COR-L47 (cell line): ENCODE results near the gene ACO2.
"Not testable (repeated sequence)": the region's sequence is repeated elsewhere in the genome, so short reads cannot be mapped to it uniquely, and the experiment has no call there.

Experiments used
- DNase-seq: peaks from one replicate; lab custom pipeline; 2025; lab: John Stamatoyannopoulos, UW

Gene ACO2

DNA sequence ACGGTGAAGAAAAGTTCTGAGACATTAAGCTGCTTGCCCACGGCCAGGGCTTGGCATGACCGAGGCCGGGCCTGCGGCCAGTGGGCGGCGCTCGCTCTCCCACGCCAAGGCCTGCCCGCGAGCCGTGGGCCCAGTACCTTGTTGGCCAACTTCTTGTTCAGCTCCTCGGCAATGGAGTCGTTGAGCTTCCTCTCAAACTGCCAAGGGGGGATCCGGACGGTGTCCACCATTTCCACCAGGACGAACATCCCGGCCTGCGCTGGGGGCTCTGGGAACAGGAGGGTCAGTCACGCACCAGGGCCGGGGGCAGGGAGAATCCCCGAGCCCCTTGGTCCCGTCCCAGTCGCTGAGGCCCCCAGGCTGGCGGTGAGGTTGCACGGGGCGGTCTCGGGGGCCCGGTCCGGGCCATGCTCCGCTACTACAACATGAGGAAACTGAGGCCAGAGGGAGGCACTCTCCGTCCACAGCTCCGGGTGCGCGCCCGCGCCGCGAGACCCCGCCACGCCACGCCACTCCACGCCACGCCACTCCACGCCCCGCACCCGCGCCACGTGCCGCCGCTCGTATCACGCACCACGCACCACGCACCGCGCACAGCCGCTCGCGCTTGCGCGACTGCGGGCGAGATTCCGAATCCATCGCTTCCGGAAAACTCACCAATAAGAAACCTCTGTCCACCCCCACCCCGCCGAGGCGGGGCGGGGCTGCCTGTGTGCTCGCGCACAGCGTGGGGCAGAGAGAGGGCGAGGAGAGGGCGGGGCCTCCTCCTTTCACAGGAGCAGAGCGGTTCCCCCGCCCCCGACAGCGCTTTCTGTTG lies 75.1 kb downstream of the ACO2 start, which contains the start of gene POLR3H:
POLR3H (minus strand) TSS at position 617 of the 817 bp plus-strand sequence; CDS start at position 248, 369 bp downstream.
- peak; percentile 97 for DNase-seq

DNA sequence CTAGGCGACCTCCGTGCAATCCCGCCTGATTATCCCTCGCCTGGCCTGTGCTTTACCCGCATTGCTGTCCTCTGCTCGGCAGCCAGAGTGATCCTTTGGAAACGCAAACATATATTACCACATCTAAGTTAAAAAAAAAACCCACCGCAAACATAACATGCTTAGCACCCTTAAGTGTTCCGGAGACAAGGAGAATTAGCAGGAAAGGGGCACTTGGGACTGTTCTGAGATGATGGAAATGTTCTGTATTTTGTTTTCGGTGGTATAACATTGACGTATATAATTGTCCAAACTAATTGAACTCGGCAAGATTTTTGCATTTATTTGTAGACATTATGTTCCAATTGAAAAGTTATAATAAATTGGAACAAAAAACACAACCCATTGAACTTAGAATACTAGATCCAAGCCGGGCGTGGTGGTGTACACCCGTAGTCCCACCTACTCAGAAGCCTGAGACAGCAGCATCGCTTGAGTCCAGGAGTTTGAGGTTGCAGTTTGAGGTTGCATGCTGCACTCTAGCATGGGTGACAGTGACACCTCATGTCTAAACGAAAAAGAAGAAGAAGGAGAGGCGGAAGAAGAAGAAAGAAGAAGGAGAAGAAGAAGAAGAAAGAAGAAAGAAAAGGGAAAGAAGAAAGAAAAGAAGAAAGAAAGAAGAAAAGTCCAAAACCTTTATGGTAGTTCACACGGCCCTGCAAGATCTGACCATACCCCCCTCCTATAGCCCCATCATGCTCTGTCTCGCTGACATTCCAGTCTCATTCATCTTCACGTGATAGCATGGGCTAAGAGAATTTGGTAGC lies 76.0 kb downstream of the ACO2 start:
- DNase-seq = no peak

DNA sequence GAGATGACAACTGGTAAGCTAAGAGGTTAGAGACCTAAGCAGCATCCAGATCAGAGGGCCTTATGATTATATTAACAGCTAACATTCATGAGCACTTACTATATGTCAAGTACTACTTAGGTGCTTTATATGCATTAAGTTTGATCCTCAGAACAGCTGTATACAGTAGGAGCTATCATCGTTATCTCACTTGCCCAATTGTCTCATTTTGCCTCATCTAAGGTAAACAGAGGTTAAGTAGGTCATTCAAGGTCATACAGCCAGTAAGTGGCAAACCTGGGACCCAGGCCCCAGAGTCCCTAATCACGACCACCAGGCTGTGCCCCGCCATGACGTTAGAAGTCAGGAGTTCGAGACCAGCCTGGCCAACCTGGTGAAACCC lies 79.9 kb downstream of the ACO2 start:
- DNase-seq = no peak

DNA sequence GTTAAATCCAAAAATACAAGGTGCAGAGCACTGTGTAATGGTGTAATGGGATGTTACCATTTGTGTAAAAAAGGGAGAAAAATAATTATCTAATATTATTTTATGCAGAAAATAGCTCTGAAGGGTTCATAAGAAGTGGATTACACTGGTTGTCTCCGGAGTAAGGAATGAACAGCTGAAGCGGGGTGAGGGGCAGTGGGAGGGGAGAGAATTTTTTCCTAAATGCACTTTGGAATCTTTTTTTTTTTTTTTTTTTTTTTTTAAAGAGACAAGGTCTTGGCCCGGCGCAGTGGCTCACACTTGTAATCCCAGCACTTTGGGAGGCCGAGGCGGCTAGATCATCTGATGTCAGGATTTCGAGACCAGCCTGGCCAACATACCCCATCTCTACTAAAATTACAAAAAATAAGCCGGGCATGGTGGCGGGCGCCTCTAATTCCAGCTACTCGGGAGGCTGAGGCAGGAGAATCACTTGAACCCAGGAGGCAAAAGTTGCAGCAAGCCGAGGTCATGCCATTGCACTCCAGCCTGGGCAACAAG lies 82.1 kb downstream of the ACO2 start:
- DNase-seq = no peak

DNA sequence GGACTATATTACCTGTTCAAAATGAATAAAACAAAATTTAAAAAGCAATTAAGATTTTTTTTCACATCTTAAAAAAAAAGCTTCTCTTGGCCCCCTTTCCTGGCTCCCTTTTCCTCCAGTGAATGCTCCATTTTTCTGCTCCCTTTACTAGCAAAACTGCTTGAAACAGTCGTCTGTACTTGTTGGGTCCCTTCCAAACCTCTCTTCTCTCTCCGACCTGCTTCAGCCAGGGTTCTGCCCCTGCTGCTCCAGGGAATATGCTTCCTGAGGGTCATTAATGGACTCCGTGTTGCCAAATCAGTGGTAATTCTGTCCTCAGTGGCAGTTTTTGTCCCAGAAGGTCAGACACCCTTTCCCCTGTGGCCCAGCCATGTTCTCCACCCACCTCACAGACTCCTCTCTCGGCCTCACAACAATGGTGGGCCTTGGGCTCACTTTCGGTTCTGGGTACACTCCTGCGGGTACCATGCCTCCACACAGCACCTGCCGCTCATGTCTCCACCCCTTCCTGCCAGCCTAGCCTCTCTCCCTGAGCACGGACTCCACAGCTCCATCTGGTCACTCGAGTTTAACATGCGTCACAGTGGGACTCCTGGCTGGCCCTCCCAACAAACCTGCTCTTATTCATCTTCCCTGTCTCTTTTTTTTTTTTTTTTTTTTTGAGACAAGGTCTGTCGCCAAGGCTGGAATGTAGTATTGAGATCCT lies 83.1 kb downstream of the ACO2 start:
- no peak for DNase-seq

DNA sequence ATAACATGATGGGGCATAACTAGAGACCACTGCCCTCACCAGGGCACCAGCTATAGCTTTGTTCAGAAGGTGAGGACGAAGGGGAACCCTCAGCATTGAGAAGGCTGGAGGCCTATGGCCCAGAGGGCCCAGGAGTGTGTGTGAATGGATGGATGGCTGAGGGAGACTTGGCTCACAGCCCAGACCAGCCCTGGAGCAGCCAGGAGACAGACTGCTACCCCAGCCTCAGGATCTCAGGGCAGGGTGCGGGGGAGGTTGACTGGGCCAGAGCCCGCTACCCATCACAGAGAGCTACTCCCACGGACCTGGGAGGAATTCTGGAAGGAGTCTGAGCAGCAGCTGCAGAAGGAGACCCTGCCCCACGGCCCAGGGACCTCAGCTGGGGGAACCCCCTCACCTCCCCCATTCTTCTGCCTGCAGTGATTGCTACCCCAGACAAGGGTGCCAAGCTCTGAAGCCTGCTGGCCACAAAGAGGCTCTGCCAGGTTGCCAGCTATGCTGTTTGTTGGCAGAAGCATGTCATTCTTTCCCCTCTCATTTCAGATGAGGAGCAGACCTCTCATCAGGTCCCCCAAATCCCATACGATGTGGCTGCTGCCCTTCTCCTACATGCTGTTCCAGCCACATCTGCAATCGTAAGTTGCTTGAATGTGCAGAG lies 86.5 kb downstream of the ACO2 start:
- no peak for DNase-seq

DNA sequence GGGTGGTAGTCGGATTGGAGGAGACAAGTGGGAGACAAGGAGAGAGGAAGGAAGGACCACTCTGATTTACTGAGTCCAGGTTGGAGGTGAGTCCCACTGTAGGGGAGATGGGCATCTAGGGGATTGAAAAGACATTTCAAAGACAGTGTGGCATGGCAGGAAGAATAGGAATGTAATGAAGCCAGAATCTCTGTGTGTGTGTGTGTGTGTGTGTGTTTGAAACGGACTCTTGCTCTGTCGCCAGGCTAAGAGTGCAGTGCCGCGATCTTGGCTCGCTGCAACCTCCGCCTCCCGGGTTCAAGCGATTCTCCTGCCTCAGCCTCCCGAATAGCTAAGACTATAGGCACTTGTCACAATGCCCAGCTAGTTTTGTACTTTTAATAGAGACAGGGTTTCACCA lies 87.6 kb downstream of the ACO2 start:
- DNase-seq = no peak

DNA sequence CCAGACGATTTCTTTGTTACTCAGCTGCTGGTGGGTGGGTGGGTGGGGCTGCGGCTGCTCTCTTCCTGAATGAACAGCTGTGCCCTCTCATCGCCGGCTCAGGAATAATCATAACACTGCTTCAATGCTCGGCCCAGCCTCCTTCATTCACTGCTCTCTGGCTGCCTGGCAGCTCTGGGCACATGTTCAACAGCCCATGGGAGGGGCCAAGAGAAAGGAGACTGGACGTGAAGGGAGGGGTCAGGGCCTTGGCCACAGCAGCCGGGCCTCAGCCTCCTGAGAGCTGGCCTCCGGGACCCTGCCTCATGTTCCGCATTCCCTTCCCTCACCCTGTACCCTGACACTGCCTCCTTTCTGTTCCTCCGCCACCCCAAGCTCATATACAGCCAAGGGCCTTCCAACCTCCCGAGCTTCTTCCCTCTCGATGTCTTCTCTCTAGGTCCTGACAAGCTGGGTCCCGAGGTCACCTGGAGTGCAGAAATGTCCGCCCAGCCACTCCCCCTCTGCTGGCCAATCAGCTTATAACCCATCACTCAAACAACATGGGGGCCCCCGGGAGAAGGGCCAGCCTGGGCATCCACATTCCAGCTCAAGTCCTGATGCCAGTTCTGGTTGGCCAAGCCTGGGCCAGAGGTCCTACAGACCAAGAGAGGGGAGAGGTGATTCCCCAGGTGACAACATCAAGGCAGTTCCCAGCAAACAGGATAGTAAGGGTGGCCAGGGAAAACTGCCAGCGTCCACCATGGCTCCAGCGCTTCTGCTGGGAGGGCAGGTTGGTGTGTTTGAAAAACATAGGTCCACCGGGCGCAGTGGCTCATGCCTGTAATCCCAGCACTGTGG lies 88.7 kb downstream of the ACO2 start:
- DNase-seq = no peak

DNA sequence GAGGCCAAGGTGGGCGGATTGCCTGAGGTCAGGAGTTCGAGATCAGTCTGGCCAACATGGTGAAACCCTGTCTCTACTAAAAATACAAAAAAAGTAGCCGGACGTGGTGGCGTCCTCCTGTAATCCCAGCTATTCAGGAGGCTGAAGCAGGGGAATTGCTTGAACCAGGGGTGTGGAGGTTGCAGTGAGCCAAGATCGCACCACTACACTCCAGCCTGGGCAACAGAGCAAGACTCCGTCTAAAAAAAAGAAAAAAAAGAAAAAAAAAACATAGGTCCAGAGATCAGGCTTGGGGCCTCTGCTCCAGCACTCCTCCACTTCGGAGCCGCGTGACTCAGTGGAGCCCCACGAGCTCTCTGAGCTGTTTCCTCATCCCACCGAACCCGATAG lies 89.3 kb downstream of the ACO2 start:
- DNase-seq = not testable (repeated sequence)

DNA sequence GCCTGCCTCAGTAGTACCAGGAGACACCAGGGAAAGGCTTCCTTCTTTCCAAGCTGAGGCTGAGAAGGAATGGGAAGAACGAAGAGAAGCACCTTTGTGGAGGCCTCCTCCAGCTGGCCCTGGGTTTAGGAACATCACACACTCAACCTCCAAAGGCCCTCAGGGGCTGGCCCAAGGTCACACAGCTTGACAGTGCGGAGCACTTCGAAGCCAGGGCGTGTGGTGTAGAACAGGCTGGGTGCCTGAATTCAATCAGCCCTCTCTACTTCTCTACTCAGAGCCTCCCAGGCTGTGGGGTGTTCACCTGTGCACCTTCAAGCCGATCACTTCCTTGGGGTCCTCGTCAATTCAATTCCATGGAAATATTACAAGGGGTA lies 91.2 kb downstream of the ACO2 start:
- no peak for DNase-seq

DNA sequence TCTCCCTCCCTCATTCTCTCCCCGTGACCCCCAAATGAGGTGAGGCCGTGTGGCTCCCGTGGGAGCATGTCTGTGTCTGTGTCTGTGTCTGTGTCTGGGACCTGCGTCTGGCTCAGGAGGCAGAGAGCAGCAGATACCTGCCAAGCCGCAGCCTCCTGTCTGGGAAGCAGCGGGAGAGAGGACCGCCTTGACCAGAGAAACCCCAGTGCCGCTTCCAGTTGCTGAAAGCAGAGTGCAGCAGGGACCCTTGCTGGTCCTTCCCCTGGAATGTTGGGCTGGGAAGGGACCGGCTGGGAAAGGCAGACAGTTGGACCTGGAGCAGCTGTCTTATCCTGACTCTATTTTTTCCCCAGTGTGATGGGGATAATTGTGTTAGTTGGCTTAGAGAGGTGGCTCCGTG lies 92.4 kb downstream of the ACO2 start:
- no peak for DNase-seq

DNA sequence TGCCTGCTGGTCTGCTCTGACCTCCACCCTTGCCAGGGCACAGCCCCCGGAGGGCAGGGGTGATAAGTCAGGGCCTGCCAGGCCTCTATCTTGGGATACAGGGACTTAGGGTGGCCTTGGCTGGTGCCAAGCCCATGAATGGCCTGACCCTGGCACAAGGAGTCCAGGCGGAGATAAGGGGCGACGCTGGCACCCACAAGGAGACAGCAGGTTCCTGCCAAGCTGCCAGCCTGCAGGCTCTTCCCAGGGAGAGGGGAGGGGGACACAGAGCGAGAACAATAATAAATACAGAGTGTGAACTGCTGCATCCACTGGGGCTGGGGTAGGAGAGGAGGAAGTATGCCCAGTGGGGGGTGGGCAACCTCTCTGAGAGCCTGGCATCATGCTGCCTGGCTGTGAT lies 92.9 kb downstream of the ACO2 start:
- DNase-seq = peak; percentile 30

DNA sequence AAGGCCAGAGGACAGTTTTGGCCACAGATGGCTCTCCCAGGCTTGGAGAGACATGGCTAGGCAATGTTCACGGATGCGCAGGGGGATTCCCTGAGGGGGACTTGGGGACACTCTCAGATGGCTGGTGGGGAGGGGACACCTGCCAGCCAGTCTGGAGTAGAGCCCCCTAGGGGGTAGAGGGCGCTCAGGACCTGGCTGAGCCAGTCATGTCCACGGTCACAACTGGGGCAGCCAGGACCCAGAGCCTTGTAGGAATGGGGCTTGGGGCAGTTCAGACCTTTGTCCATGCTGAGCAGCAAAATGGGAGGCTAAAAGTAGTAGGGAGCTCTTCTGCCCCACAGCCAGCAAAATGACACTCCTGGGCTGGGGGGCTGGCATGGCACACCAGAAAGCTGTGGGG lies 93.5 kb downstream of the ACO2 start:
- no peak for DNase-seq

DNA sequence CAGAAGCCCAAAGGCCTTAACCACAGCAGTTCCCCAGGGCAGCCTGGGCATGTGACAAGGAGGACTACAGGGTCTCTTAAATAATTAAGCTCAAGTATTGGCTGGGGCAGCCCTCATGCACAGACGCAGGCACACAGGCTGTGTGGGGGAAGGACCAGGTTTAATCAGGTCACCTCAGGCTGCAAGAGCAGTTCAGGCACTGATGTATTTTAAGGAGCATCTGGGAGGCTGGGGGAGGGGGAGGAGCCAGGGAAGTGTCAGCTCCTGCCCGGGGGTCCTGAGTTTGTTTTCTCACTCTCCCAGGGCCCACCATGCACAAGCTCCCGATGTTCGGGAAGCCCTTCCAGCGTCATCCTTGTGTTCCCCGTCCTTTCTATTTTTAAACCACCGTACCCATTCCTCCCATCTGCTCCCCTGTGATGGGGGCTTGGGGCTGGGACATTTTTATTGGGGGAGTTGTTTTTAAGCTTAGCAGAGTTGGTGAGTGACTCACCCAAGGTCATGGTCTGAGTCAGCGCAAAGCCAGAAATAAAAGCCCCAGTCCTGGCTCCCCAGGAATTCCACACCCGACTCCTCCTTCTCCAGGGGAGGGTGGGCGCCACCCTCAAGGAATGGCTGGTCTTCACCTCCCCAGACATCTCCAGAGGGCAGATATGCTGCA lies 94.3 kb downstream of the ACO2 start:
- no peak for DNase-seq

DNA sequence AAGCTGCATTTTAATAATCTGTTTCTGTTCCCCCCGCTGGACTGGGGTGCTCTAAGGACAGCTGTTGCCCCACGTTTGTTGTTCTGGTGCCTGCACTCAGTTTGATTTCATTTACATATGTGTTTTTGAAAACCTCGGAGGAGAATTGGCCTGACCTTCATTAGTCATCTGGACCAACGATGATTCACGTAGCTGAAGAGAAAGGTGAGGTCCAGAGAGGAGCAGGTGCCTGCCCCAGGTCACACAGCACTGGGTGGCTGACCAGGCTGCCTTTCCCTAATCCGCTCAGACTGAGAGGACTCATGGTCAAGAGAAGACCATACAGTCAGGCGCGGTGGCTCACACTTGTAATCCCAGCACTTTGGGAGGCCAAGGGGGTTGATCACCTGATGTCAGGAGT lies 95.6 kb downstream of the ACO2 start:
- no peak for DNase-seq

DNA sequence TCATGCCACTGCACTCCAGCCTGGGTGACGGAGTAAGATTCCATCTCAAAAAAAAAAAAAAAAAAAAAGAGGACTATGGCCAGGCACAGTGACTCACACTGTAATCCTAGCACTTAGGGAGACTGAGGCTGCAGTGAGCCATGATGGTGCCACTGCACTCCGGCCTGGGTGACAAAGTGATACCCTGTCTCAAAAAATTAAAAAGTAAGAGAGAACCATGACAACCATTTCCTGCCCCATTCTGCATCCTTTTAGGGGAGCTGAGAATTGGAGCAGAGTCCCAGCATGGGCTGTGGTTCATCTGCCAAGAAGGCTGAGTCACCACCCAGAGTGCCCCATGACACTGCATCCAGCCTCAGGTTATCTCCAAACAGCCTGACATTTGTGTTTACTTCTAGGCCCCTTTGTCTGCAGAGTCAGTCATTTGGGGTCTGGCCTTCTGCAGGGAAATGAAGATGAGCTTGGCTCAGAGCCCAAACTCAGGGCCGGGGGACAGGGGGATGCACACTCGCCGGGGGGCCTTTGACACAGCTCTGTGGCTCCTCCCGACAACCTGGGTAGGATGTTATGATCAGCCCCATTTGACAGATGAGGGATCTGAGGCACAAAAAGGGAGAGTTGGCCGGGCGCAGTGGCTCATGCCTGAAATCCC lies 96.6 kb downstream of the ACO2 start:
- DNase-seq = no peak

DNA sequence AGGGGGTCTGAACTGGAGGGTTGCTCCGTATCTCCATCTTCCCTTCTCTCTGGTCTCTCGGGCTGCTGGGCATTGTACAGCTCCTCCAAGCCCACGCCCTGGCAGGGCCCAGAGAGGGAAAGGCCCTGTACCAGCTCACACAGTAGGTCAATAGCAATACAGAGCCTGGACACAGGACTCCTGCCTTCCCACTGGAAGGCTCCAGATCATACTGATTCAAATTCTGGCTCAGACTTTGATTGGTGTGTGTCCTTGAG lies 98.5 kb downstream of the ACO2 start:
- DNase-seq = no peak

DNA sequence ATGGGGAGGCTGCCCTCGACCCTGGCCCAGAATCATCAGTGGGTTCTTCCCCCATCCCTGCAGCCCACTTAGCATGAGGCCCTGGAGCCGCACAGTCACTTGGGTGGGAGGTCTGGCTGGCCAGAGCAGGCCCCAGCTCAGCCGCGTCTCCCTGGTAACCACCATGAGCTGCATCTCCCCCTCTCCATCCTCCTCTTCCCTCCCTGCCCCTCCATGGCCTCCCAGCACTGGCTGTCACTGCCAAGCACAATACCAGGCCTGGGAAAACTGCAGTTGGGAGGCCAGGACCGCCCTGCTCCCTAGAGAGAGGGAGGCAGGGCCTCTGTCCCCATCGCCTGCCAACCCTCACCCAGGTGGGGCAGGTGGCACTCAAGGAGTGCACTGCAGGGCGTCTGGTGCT lies 99.9 kb downstream of the ACO2 start:
- no peak for DNase-seq

DNA sequence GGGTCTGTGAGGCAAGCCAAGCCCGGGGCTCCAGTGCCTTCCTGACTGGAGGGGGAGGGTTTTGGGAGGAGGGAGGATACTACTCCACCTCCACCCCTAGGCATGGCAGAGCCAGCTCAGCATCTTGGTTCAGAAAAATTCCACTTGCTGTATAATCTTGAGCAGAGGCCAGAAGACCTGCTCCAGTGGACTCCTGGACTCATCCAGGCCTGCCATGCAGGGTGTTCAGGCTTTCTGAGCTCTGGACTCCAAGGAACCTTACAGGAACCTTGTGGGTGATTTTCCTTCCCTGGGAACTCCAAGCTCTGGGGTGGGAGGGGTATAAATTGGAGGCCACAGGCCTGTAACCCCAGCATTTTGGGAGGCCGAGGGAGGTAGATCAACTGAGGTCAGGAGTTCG lies 101.3 kb downstream of the ACO2 start:
- no peak for DNase-seq

DNA sequence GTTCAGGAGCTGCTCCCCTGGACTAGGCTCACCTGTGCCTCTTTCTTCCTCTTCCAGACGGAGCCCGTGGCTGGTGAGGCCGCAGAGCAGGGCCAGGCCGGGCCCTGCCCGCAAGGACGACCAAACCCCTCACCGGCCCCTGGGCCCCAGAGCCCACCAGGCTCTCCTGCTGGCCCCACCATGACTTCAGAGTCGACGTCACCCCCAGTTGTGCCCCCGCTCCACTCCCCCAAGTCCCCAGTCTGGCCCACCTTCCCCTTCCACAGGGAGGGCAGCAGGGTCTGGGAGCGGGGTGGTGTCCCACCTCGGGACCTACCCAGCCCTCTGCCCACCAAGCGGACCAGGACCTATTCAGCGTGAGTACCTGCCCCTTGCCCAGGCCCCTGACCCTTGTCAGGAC lies 102.9 kb downstream of the ACO2 start:
- no peak for DNase-seq
